Heart left ventricle (tissue), 13 donors: Measurements from ENCODE around the gene TEX101.

Experiments used
- CTCF ChIP-seq, 12 donors: fragments of 200-600 bp; sonication (generic) in 4 of 12; IDR thresholded peaks; one replicate each; pipeline versions ENCODE4 v1.5.0 to v1.8.0; 2018 to 2022; ENCODE audit warnings: antibody characterized with exemption in 12 of 12, mild to moderate bottlenecking in 5 of 12
- POLR2A ChIP-seq, 2 donors: fragments of 450-650 bp; IDR thresholded peaks; one replicate each; pipeline ENCODE4 v1.6.1; 2017; ENCODE audit warnings: antibody characterized with exemption in 2 of 2, mild to moderate bottlenecking in 2 of 2, moderate library complexity in 2 of 2
- donor health status: ischemic (EF 13 %, LVEDD 7.1; RV severe dilation, severe dysfunction).
- donor health status: DM: no; HTN: yes; CAD: no.
- donor health status: DM: no; HTN: no; CAD: no.
- donor health status: ischemic (EF 25% LVEDD 6.9; RV normal size, moderate dysfunction).
- donor health status: ischemic (EF 25% LVEDD 5.7; RV mildly dilated, moderate dysfunction).
- donor health status: ischemic (EF 35%, LVEDD 5.7; RV mildly dilated, moderate dysfunction).
- donor health status: nonischemic (EF 11% LVEDD 7.7; RV severe dilation, severe dysfunction).
- donor health status: DM: yes; HTN: yes; CAD: no.
- donor health status: PGD.
- donor health status: ischemic (EF 29% LVEDD 5.4; RV normal size, mild dysfunction).
- donor health status: nonischemic (EF 23%, LVEDD 6.1; RV moderate dilation, normal function).

- no peak for TF ChIP-seq CTCF (IDR thresholded peaks at IDR 0.05)
- no peak for TF ChIP-seq POLR2A (IDR thresholded peaks at IDR 0.05)
Observed at GRCh38 chr19:43457809-43458208, 43.1 kb downstream of the TEX101 start.
